Ishikawa (cell line): ENCODE measurements around the gene PINK1.

Source experiments
- CEBPB ChIP-seq: IDR thresholded peaks from 2 replicates; pipeline ENCODE4 v1.6.1; 2012
- CREB1 ChIP-seq: IDR thresholded peaks from 2 replicates; pipeline ENCODE4 v1.6.1; 2012; ENCODE audit warnings: low read depth
- EGR1 ChIP-seq: IDR thresholded peaks from 2 replicates; pipeline ENCODE4 v1.6.1; 2012
- EP300 ChIP-seq: IDR thresholded peaks from 2 replicates; pipeline ENCODE4 v1.6.1; 2012; ENCODE audit warnings: borderline replicate concordance
- FOXM1 ChIP-seq: IDR thresholded peaks from 2 replicates; pipeline ENCODE4 v1.6.1; 2012; ENCODE audit warnings: low read depth, borderline replicate concordance
- MAX ChIP-seq: IDR thresholded peaks from 2 replicates; pipeline ENCODE4 v1.6.1; 2012
- NFIC ChIP-seq: IDR thresholded peaks from 2 replicates; pipeline ENCODE4 v1.6.1; 2012
- RAD21 ChIP-seq: IDR thresholded peaks from 2 replicates; pipeline ENCODE4 v1.6.1; 2012; ENCODE audit warnings: low read depth
- REST ChIP-seq: IDR thresholded peaks from 2 replicates; pipeline ENCODE4 v1.6.1; 2012; ENCODE audit warnings: low read depth, mild to moderate bottlenecking
- TAF1 ChIP-seq: IDR thresholded peaks from 2 replicates; pipeline ENCODE4 v1.6.1; 2012; ENCODE audit warnings: low read depth, mild to moderate bottlenecking
- TCF12 ChIP-seq: IDR thresholded peaks from 2 replicates; pipeline ENCODE4 v1.6.1; 2012; ENCODE audit warnings: low read depth
- TEAD4 ChIP-seq: IDR thresholded peaks from 2 replicates; pipeline ENCODE4 v1.6.1; 2012
- USF1 ChIP-seq: IDR thresholded peaks from 2 replicates; pipeline ENCODE4 v1.6.1; 2012
- YY1 ChIP-seq: IDR thresholded peaks from 2 replicates; pipeline ENCODE4 v1.6.1; 2012; ENCODE audit warnings: low read depth
- ZBTB7A ChIP-seq: IDR thresholded peaks from 2 replicates; pipeline ENCODE4 v1.6.1; 2012; ENCODE audit warnings: low read depth

The PINK1 gene

GRCh38 chr1:20630729-20631128, 2.5 kb upstream of the PINK1 start:
- TF ChIP-seq TEAD4 = no peak
- no peak for TF ChIP-seq EP300
- no peak for TF ChIP-seq CEBPB
- no peak for TF ChIP-seq CREB1
- TF ChIP-seq MAX = no peak
- TF ChIP-seq FOXM1 = no peak
- no peak for TF ChIP-seq TAF1
- no peak for TF ChIP-seq YY1
- no peak for TF ChIP-seq TCF12
- TF ChIP-seq RAD21 = no peak
- no peak for TF ChIP-seq USF1
- no peak for TF ChIP-seq REST

- TF ChIP-seq ZBTB7A = no peak
Observed at GRCh38 chr1:20632386-20632785, 872 bp upstream of the PINK1 start.

GRCh38 chr1:20634065-20634593, 871 bp downstream of the PINK1 start:
- no peak for TF ChIP-seq EP300
- TF ChIP-seq REST = no peak
- TF ChIP-seq NFIC = no peak
- no peak for TF ChIP-seq RAD21
- TF ChIP-seq MAX = no peak
- TF ChIP-seq FOXM1 = no peak
- no peak for TF ChIP-seq USF1
- TF ChIP-seq ZBTB7A = no peak
- no peak for TF ChIP-seq EGR1
- no peak for TF ChIP-seq TEAD4
- TF ChIP-seq TCF12 = no peak
- TF ChIP-seq YY1 = no peak
- no peak for TF ChIP-seq CEBPB
- no peak for TF ChIP-seq TAF1

GRCh38 chr1:20634594-20635084, 1.4 kb downstream of the PINK1 start:
- TF ChIP-seq ZBTB7A (no peak), NFIC (peak; percentile 50; the same call in 1 of the 2 replicates)

GRCh38 chr1:20636785-20637347, 3.6 kb downstream of the PINK1 start:
- TF ChIP-seq TAF1 = no peak
- TF ChIP-seq FOXM1 = no peak
- TF ChIP-seq EGR1 = no peak
- TF ChIP-seq YY1 = no peak
- no peak for TF ChIP-seq CREB1
- TF ChIP-seq MAX = no peak
- TF ChIP-seq TCF12 = no peak
- TF ChIP-seq TEAD4 = no peak
- no peak for TF ChIP-seq RAD21
- TF ChIP-seq REST = no peak
- TF ChIP-seq NFIC = no peak
- TF ChIP-seq EP300 = no peak
- TF ChIP-seq ZBTB7A = no peak
